Spinal cord (tissue), 10 donors: Measurements from ENCODE around the gene SWSAP1. TPM values are rescaled to one million over a fixed set of nuclear protein-coding genes. Genes with fewer than 3 reads are reported as not detected.
"Not testable (repeated sequence)": the region's sequence is repeated elsewhere in the genome, so short reads cannot be mapped to it uniquely, and the experiment has no call there.

Experiments
- DNase-seq, 6 donors: peaks; one replicate each; pipeline versions ENCODE4 v3.0.0 to v3.0.0-alpha.2; 2013 to 2015; ENCODE audit warnings: low spot score in 6 of 6, low read depth in 4 of 6
- H3K27ac ChIP-seq: one replicate; pipeline ENCODE4 v1.5.1; 2013; ENCODE audit warnings: low read depth, low read length, control low read depth
- H3K27me3 ChIP-seq: one replicate; pipeline ENCODE4 v1.6.1; 2013; ENCODE audit warnings: low read length; ENCODE audit not compliant: control insufficient read depth, insufficient read depth
- H3K36me3 ChIP-seq: one replicate; pipeline ENCODE4 v1.6.1; 2013; ENCODE audit warnings: low read length; ENCODE audit not compliant: control insufficient read depth, insufficient read depth
- H3K4me1 ChIP-seq: one replicate; pipeline ENCODE4 v1.6.1; 2013; ENCODE audit warnings: low read length; ENCODE audit not compliant: control insufficient read depth, insufficient read depth
- H3K4me3 ChIP-seq: one replicate; pipeline ENCODE4 v1.5.1; 2013; ENCODE audit warnings: low read depth, low read length, control low read depth
- H3K9me3 ChIP-seq: one replicate; pipeline ENCODE4 v1.6.1; 2013; ENCODE audit warnings: low read length; ENCODE audit not compliant: control insufficient read depth, insufficient read depth
- WGBS: methylation state at CpG from one replicate; pipeline ENCODE4 v1.1.5; 2013; ENCODE audit warnings: missing lambda C conversion rate; ENCODE audit not compliant: insufficient coverage; 5-methylcytosine and 5-hydroxymethylcytosine counted together
- long read RNA-seq, 4 donors: transcript quantifications; one replicate each; lab custom pipeline, GENCODE V29; 2026
- polyA plus RNA-seq, 2 donors: library from polyadenylated mRNA; unstranded; fragments of 120-200 nt; gene quantifications; one replicate each; pipeline ENCODE4 v1.2.1, GENCODE V29; 2013; ENCODE audit not compliant: insufficient read length in 2 of 2
- total RNA-seq, 2 donors: library from RNA; depleted of rRNA in 1 of 2; stranded (reverse); fragments of 120-200 nt in 1 of 2; fragments of >200 nt in 1 of 2; gene quantifications; one replicate each; pipeline versions ENCODE4 v1.2.3 to v1.2.4, GENCODE V29; 2013 to 2014
- donor health status: healthy.

Gene SWSAP1
- 1 to 10 TPM in 1 of 2 donors, under 1 TPM in 1; 0.50 to 2.6 TPM for total RNA-seq
- 1 to 10 TPM; 2.3 to 2.5 TPM for polyA plus RNA-seq
- long read RNA-seq, donor 1, transcript SWSAP1-201 (2 exons, 1,684 nt), result major isoform, 5 of 5 reads
- long read RNA-seq, donor 1, partial matches to known transcripts, result 0 of 5 reads
- long read RNA-seq, donor 1, other reads (novel, unspliced or antisense), result 0 of 5 reads
- long read RNA-seq, donor 2, result 0 reads
- long read RNA-seq, donor 3, partial matches to known transcripts, result 0 of 1 reads
- long read RNA-seq, donor 3, other reads (novel, unspliced or antisense), result 0 of 1 reads
- long read RNA-seq, donor 4, transcript SWSAP1-201 (2 exons, 1,684 nt), result major isoform, 6 of 6 reads
- long read RNA-seq, donor 4, partial matches to known transcripts, result 0 of 6 reads
- long read RNA-seq, donor 4, other reads (novel, unspliced or antisense), result 0 of 6 reads

- peaks cover 23% of the 10 kb centered on the region for H3K36me3 ChIP-seq
- under 1% methylated on average over 44 of the region's 44 CpGs for WGBS
- H3K27ac ChIP-seq, result peak within 1 kb of the TSS; percentile 100
Measured at GRCh38 chr19:11374433-11375142, at the start of gene SWSAP1. TSS of gene SWSAP1 (plus strand) at chr19:11374666. CDS start at chr19:11374681, 15 bp downstream.

GRCh38 chr19:11324748-11325389 lies 49.6 kb upstream of the SWSAP1 start:
- 69% methylated on average over 16 of the region's 17 CpGs for WGBS
- peaks cover 30% of the 10 kb centered on the region for H3K4me1 ChIP-seq
- H3K4me3 ChIP-seq, result no peak overlapping the region
- H3K9me3 ChIP-seq, result no peaks in the 10 kb centered on the region
- peak overlapping the region; percentile 82 for H3K27ac ChIP-seq
- H3K36me3 ChIP-seq, result peaks cover 45% of the 10 kb centered on the region
- no peaks in the 10 kb centered on the region for H3K27me3 ChIP-seq
- no peak for DNase-seq

More at GRCh38 chr19:11374433-11375142, at the start of gene SWSAP1:
- Histone ChIP-seq H3K9me3 (no peaks in the 10 kb centered on the region), H3K4me1 (peaks cover 38% of the 10 kb centered on the region), H3K4me3 (peak within 1 kb of the TSS; percentile 95), H3K27me3 (no peaks in the 10 kb centered on the region)
- peak; percentile 99 to 100 (median 99) for DNase-seq

- no peaks in the 10 kb centered on the region for H3K27me3 ChIP-seq
- no peak for DNase-seq
- H3K4me1 ChIP-seq, result peaks cover 30% of the 10 kb centered on the region
- no peak overlapping the region for H3K27ac ChIP-seq
- 96% methylated on average over 4 of the region's 7 CpGs for WGBS
- H3K9me3 ChIP-seq, result no peaks in the 10 kb centered on the region
- peaks cover 45% of the 10 kb centered on the region for H3K36me3 ChIP-seq
- no peak overlapping the region for H3K4me3 ChIP-seq
Measured at GRCh38 chr19:11325544-11325943, 48.9 kb upstream of the SWSAP1 start.

GRCh38 chr19:11330127-11330526 lies 44.3 kb upstream of the SWSAP1 start:
- WGBS, result 34% methylated on average over 3 of the region's 4 CpGs
- no peaks in the 10 kb centered on the region for H3K4me1 ChIP-seq
- H3K4me3 ChIP-seq, result no peak overlapping the region
- H3K27me3 ChIP-seq, result no peaks in the 10 kb centered on the region
- no peak for DNase-seq
- peaks cover 74% of the 10 kb centered on the region for H3K36me3 ChIP-seq
- H3K9me3 ChIP-seq, result no peaks in the 10 kb centered on the region
- H3K27ac ChIP-seq, result no peak overlapping the region

- H3K4me3 ChIP-seq, result no peak overlapping the region
- no peaks in the 10 kb centered on the region for H3K4me1 ChIP-seq
- peaks cover 78% of the 10 kb centered on the region for H3K36me3 ChIP-seq
- no peak for DNase-seq
- no peak overlapping the region for H3K27ac ChIP-seq
- H3K27me3 ChIP-seq, result no peaks in the 10 kb centered on the region
- WGBS, result 90% methylated on average over 3 of the region's 4 CpGs
- H3K9me3 ChIP-seq, result no peaks in the 10 kb centered on the region
Measured at GRCh38 chr19:11331502-11331901, 43.0 kb upstream of the SWSAP1 start.

GRCh38 chr19:11332822-11333221 lies 41.6 kb upstream of the SWSAP1 start:
- Histone ChIP-seq H3K9me3 (no peaks in the 10 kb centered on the region), H3K4me3 (no peak overlapping the region), H3K27me3 (no peaks in the 10 kb centered on the region), H3K4me1 (no peaks in the 10 kb centered on the region), H3K36me3 (peaks cover 76% of the 10 kb centered on the region), H3K27ac (no peak overlapping the region)
- DNase-seq, result no peak
- 100% methylated on average over 1 of the region's 5 CpGs for WGBS

GRCh38 chr19:11333838-11334237 lies 40.6 kb upstream of the SWSAP1 start:
- not testable (repeated sequence) for H3K4me1 ChIP-seq, DNase-seq, H3K9me3 ChIP-seq, H3K4me3 ChIP-seq, H3K27me3 ChIP-seq, H3K27ac ChIP-seq
- peaks cover 74% of the 10 kb centered on the region for H3K36me3 ChIP-seq
- 66% methylated on average over 4 of the region's 9 CpGs for WGBS

GRCh38 chr19:11335449-11336146 lies 38.9 kb upstream of the SWSAP1 start:
- peaks cover 21% of the 10 kb centered on the region for H3K4me1 ChIP-seq
- H3K4me3 ChIP-seq, result no peak overlapping the region
- H3K27me3 ChIP-seq, result no peaks in the 10 kb centered on the region
- H3K27ac ChIP-seq, result no peak overlapping the region
- H3K9me3 ChIP-seq, result no peaks in the 10 kb centered on the region
- no peak for DNase-seq
- WGBS, result 95% methylated on average over 15 of the region's 17 CpGs
- peaks cover 69% of the 10 kb centered on the region for H3K36me3 ChIP-seq

GRCh38 chr19:11337080-11337479 lies 37.4 kb upstream of the SWSAP1 start:
- no peaks in the 10 kb centered on the region for H3K9me3 ChIP-seq
- 88% methylated on average over 13 of the region's 14 CpGs for WGBS
- no peak for DNase-seq
- no peak overlapping the region for H3K4me3 ChIP-seq
- H3K27ac ChIP-seq, result no peak overlapping the region
- H3K36me3 ChIP-seq, result peaks cover 69% of the 10 kb centered on the region
- H3K4me1 ChIP-seq, result peaks cover 21% of the 10 kb centered on the region
- no peaks in the 10 kb centered on the region for H3K27me3 ChIP-seq
